K562 (cell line): ENCODE results near the gene NOC4L. TPM values are rescaled to one million over a fixed set of nuclear protein-coding genes. Genes with fewer than 3 reads are reported as not detected.
"Not testable (repeated sequence)": the region's sequence is repeated elsewhere in the genome, so short reads cannot be mapped to it uniquely, and the experiment has no call there.

ENCODE experiments used
- ATAC-seq: fragments of 200-7000 bp; cut with Tn5 transposase; 3 replicates; pipeline ENCODE4 v1.9.1; 2020; ENCODE audit warnings: moderate library complexity
- BruUV-seq: library from RNA; stranded (reverse); fragments of 400-500 nt; replicated peaks from 2 replicates; lab custom pipeline; 2021; lab: Mats Ljungman, UMichigan
- CTCF ChIA-PET: fragments of 300-600 bp; formaldehyde crosslinking; extraction: SDS; loops from one replicate; lab custom pipeline; 2021; ENCODE audit warnings: low intra/inter-chr PET ratio; lab: Yijun Ruan, JAX
- POLR2A ChIA-PET: fragments of 300-600, 350-650 bp; sonication (Branson Sonifier 250); formaldehyde crosslinking; extraction: SDS; loops from one replicate; lab custom pipeline; 2021; ENCODE audit warnings: antibody characterized with exemption, inconsistent platforms; lab: Yijun Ruan, JAX
- DNase-seq, 4 experiments: peaks; one replicate each; pipeline versions ENCODE4 v3.0.0 to v3.0.0-alpha.2; 2011 to 2018; ENCODE audit warnings: low spot score in 3 of 4, mixed read lengths in 3 of 4; ENCODE audit errors: extremely low read depth in 1 of 4
- FAIRE-seq: peaks from 2 replicates; lab custom pipeline; 2011; peaks lifted over from hg19 to GRCh38; lab: Jason Lieb, UNC
- H2AFZ ChIP-seq: 2 replicates; pipeline ENCODE4 v1.6.0; 2011; ENCODE audit warnings: low read depth, low read length, control low read depth, inconsistent platforms
- H3K27ac ChIP-seq: fragments of 200-600 bp; 3 replicates; pipeline ENCODE4 v1.8.0; 2011; ENCODE audit warnings: low read depth, mild to moderate bottlenecking, control low read depth, inconsistent platforms, low read length, moderate library complexity, mixed read lengths; ENCODE audit errors: extremely low read depth
- H3K27me3 ChIP-seq, 2 experiments: fragments of 300-600 bp in 1 of 2; 2 replicates in 1 of 2; 3 replicates in 1 of 2; pipeline versions ENCODE4 v1.6.0 to v1.8.0; 2011; ENCODE audit warnings: inconsistent platforms in 2 of 2, low read length in 2 of 2, mild to moderate bottlenecking in 1 of 2, mixed read lengths in 1 of 2, moderate library complexity in 1 of 2; ENCODE audit not compliant: control insufficient read depth in 2 of 2, insufficient read depth in 2 of 2
- H3K36me3 ChIP-seq: fragments of 300-600 bp; 3 replicates; pipeline ENCODE4 v1.8.0; 2011; ENCODE audit warnings: mild to moderate bottlenecking, low read length, inconsistent platforms; ENCODE audit not compliant: control insufficient read depth, insufficient read depth
- H3K4me1 ChIP-seq, 2 experiments: fragments of 200-600 bp in 1 of 2; replicated peaks in 1 of 2; 2 replicates in 1 of 2; 3 replicates in 1 of 2; pipeline versions ENCODE4 v1.5.1 to v1.8.0; 2011; ENCODE audit warnings: inconsistent platforms in 2 of 2, low read length in 2 of 2, mild to moderate bottlenecking in 1 of 2, mixed read lengths in 1 of 2, moderate library complexity in 1 of 2; ENCODE audit not compliant: control insufficient read depth in 2 of 2, insufficient read depth in 2 of 2
- H3K4me2 ChIP-seq: 2 replicates; pipeline ENCODE4 v1.6.1; 2011; ENCODE audit warnings: low read length, control low read depth, inconsistent platforms, mixed read lengths; ENCODE audit not compliant: insufficient read depth
- H3K4me3 ChIP-seq: fragments of 200-600 bp; sonication (generic), shearing (Covaris generic); 2 replicates; pipeline ENCODE4 v1.5.1; 2016; ENCODE audit warnings: control low read depth, inconsistent platforms
- H3K79me2 ChIP-seq: fragments of 200-600 bp; 3 replicates; pipeline ENCODE4 v1.8.0; 2011; ENCODE audit warnings: low read length, inconsistent platforms; ENCODE audit not compliant: control insufficient read depth, insufficient read depth
- H3K9ac ChIP-seq, 2 experiments: 2 replicates each; pipeline versions ENCODE4 v1.6.0 to v1.6.1; 2011; ENCODE audit warnings: low read depth in 2 of 2, low read length in 2 of 2, control low read depth in 1 of 2, inconsistent platforms in 1 of 2, mild to moderate bottlenecking in 1 of 2, mixed read lengths in 1 of 2; ENCODE audit not compliant: insufficient read depth in 1 of 2
- H3K9me1 ChIP-seq: one replicate; pipeline ENCODE4 v1.6.0; 2011; ENCODE audit warnings: inconsistent platforms, mild to moderate bottlenecking, low read length, moderate library complexity; ENCODE audit not compliant: control insufficient read depth, insufficient read depth
- H3K9me3 ChIP-seq: replicated peaks from 2 replicates; pipeline ENCODE4 v1.5.1; 2011; ENCODE audit warnings: low read depth, low read length, inconsistent platforms; ENCODE audit not compliant: control insufficient read depth, insufficient read depth
- H4K20me1 ChIP-seq: replicated peaks from 2 replicates; pipeline ENCODE4 v1.6.1; 2011; ENCODE audit warnings: low read length, inconsistent platforms, mixed read lengths; ENCODE audit not compliant: control insufficient read depth, insufficient read depth
- BRD4 ChIP-seq: fragments of 200-600 bp; sonication (generic); IDR thresholded peaks from 2 replicates; pipeline ENCODE4 v1.6.1; 2017; ENCODE audit warnings: inconsistent platforms
- CLOCK ChIP-seq: fragments of 250-450 bp; sonication (Bioruptor Pico); IDR thresholded peaks from 2 replicates; pipeline ENCODE4 v1.4.0; 2020; ENCODE audit warnings: mild to moderate bottlenecking, moderate library complexity, borderline replicate concordance
- EP300 ChIP-seq: IDR thresholded peaks from 2 replicates; pipeline ENCODE4 v1.6.1; 2012; ENCODE audit warnings: low read length, improper control_type of control experiment
- KLF16 ChIP-seq: IDR thresholded peaks from 2 replicates; pipeline ENCODE4 v1.6.1; 2016; ENCODE audit warnings: antibody characterized with exemption
- NEUROD1 ChIP-seq: fragments of 150-350 bp; IDR thresholded peaks from 2 replicates; pipeline ENCODE4 v1.6.1; 2014; ENCODE audit warnings: borderline replicate concordance, low read length, low read depth; ENCODE audit not compliant: partially characterized antibody
- NUFIP1 ChIP-seq: fragments of 450-650 bp; IDR thresholded peaks from 2 replicates; pipeline ENCODE4 v1.6.1; 2018; ENCODE audit not compliant: partially characterized antibody
- SP1 ChIP-seq: sonication (generic); formaldehyde crosslinking; IDR thresholded peaks from 2 replicates; pipeline ENCODE4 v1.8.1; 2022; ENCODE audit warnings: mild to moderate bottlenecking, missing genetic modification reagents
- ZFP1 ChIP-seq: fragments of 450-650 bp; formaldehyde crosslinking; IDR thresholded peaks from 2 replicates; pipeline ENCODE4 v1.4.0; 2020; ENCODE audit warnings: mild to moderate bottlenecking, mixed read lengths
- ZNF584 ChIP-seq: fragments of 200-800 bp; sonication (Bioruptor generic); IDR thresholded peaks from 2 replicates; pipeline ENCODE4 v1.6.1; 2016; ENCODE audit warnings: low read depth, mild to moderate bottlenecking, missing genetic modification characterization, missing compliant biosample characterization
- WGBS: fragments of 100-300 bp; shearing (Covaris generic); methylation state at CpG from one replicate; pipeline ENCODE4 v1.1.6; 2016; ENCODE audit warnings: low coverage, mixed read lengths; ENCODE audit not compliant: insufficient coverage; ENCODE audit errors: missing lambda C conversion rate; 5-methylcytosine and 5-hydroxymethylcytosine counted together
- in situ Hi-C: fragments of 300-500 bp; cut with MboI; formaldehyde crosslinking; loops from 4 replicates; pipeline ENCODE4 v1.15.0; 2018; ENCODE audit warnings: inconsistent platforms, mixed read lengths
- intact Hi-C: fragments of 100-400 bp; cut with micrococcal nuclease; formaldehyde crosslinking; loops from 2 replicates; pipeline ENCODE4 v1.14.2; 2022
- polyA plus RNA-seq, 8 experiments: library from polyadenylated mRNA; depleted of rRNA in 4 of 8; stranded (reverse) in 5 of 8; unstranded in 3 of 8; fragments of >200 nt; fragmentation: Nextera tagmentation in 2 of 8; fragmentation: Illumina TruSeq in 1 of 8; extraction: Ambion mirVana in 2 of 8; extraction: Trizol in 1 of 8; gene quantifications; 2 replicates each; pipeline versions ENCODE4 v1.2.1 to v1.2.3, GENCODE V29; 2011 to 2014; ENCODE audit warnings: inconsistent platforms in 1 of 8, missing spikeins in 1 of 8
- total RNA-seq, 7 experiments: library from RNA; depleted of rRNA in 6 of 7; stranded (reverse); fragments of >200 nt in 6 of 7; fragmentation: Illumina TruSeq in 2 of 7; extraction: Trizol in 2 of 7; gene quantifications; 2 replicates each; pipeline versions ENCODE4 v1.2.1 to v1.2.3, GENCODE V29; 2011 to 2021; ENCODE audit warnings: low replicate concordance in 1 of 7

The NOC4L gene
- total and polyA plus RNA-seq, 9 of the 15 experiments (the other 6 are each of a cell fraction or from before 2014, with no cell fraction given) = 1.3 to 77.0 (median 20.0) TPM

GRCh38 chr12:132194556-132194955 lies 50.3 kb downstream of the NOC4L start (continued):
- TF ChIP-seq EP300 = no peak
- TF ChIP-seq ZNF584 = no peak
- TF ChIP-seq CLOCK = no peak
- no peak for TF ChIP-seq SP1 (CRISPR knock-in tag)
- no peak for TF ChIP-seq NUFIP1
- TF ChIP-seq ZFP1 (CRISPR knock-in tag) = no peak
- no peak for TF ChIP-seq BRD4
- TF ChIP-seq NEUROD1 = no peak
- no peak for TF ChIP-seq KLF16

DNA sequence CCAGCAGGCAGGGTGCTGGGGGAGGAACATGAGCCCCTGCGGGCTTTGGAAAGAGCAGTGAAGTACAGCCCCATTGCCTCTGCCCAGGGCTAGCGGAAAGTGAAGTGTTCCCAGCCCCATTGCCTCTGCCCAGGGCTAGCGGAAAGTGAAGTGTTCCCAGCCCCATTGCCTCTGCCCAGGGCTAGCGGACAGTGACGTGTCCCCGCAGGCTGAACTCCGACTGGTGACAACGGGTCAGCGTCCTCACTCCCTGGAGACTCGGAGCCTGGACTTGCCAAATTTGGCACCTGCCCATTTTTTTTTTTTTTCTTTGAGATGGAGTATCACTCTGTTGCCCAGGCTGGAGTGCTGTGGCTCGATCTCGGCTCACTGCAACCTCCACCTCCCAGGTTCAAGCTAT lies 51.0 kb downstream of the NOC4L start:
- H3K36me3 ChIP-seq, BruUV-seq, CTCF ChIA-PET, H2AFZ ChIP-seq, POLR2A ChIA-PET, intact Hi-C loops, H3K79me2 ChIP-seq, in situ Hi-C loops, H3K4me3 ChIP-seq, H3K4me2 ChIP-seq, H3K9me1 ChIP-seq, H3K9ac ChIP-seq, ATAC-seq, H4K20me1 ChIP-seq, DNase-seq, H3K27ac ChIP-seq, FAIRE-seq: not testable (repeated sequence)
- Histone ChIP-seq H3K9me3 (peaks cover 19% of the 10 kb centered on the region), H3K27me3 (peaks cover 29 to 69% of the 10 kb centered on the region in 2 experiments; a peak in 4 of 5 replicates), H3K4me1 (peaks cover 0 to 25% of the 10 kb centered on the region in 2 experiments; a peak in 2 of 5 replicates)
- WGBS = under 1% methylated on average over 11 of the region's 12 CpGs
